CD14-positive monocyte (primary cell): Measurements from ENCODE around the gene HSPBAP1. TPM values are rescaled to one million over a fixed set of nuclear protein-coding genes. Genes with fewer than 3 reads are reported as not detected.

Experiments
- DNase-seq, 3 donors: peaks; one replicate each; pipeline ENCODE4 v3.0.0-alpha.2; 2011 to 2022
- H2AFZ ChIP-seq: 2 replicates; pipeline ENCODE4 v1.6.0; 2012; ENCODE audit warnings: mild to moderate bottlenecking, low read depth, low read length, inconsistent platforms; ENCODE audit not compliant: insufficient read depth, poor library complexity, severe bottlenecking
- H3K27ac ChIP-seq, 2 donors: 1 replicate in 1 of 2; 2 replicates in 1 of 2; pipeline ENCODE4 v1.5.1; 2012 to 2013; ENCODE audit warnings: low read length in 2 of 2, control low read depth in 1 of 2, inconsistent platforms in 1 of 2, low read depth in 1 of 2, mild to moderate bottlenecking in 1 of 2
- H3K27me3 ChIP-seq, 2 donors: one replicate each; pipeline versions ENCODE4 v1.6.0 to v1.6.1; 2011 to 2013; ENCODE audit warnings: low read length in 2 of 2; ENCODE audit not compliant: control insufficient read depth in 2 of 2, insufficient read depth in 2 of 2
- H3K36me3 ChIP-seq, 2 donors: replicated peaks in 1 of 2; 1 replicate in 1 of 2; 2 replicates in 1 of 2; pipeline versions ENCODE4 v1.5.1 to v1.6.1; 2012 to 2013; ENCODE audit warnings: low read length in 2 of 2, control low read depth in 1 of 2, inconsistent platforms in 1 of 2, mild to moderate bottlenecking in 1 of 2; ENCODE audit not compliant: insufficient read depth in 2 of 2, control insufficient read depth in 1 of 2
- H3K4me1 ChIP-seq, 2 donors: 1 replicate in 1 of 2; 2 replicates in 1 of 2; pipeline versions ENCODE4 v1.5.1 to v1.6.1; 2012 to 2013; ENCODE audit warnings: low read length in 2 of 2, control low read depth in 1 of 2, inconsistent platforms in 1 of 2, mild to moderate bottlenecking in 1 of 2, moderate library complexity in 1 of 2; ENCODE audit not compliant: insufficient read depth in 2 of 2, control insufficient read depth in 1 of 2
- H3K4me2 ChIP-seq: replicated peaks from 2 replicates; pipeline ENCODE3; 2012; ENCODE audit warnings: low read length, moderate library complexity, mild to moderate bottlenecking; ENCODE audit not compliant: poor library complexity, severe bottlenecking; ENCODE audit errors: extremely low read depth
- H3K4me3 ChIP-seq, 3 experiments: fragments of 200-600 bp in 1 of 3; sonication (generic) in 1 of 3; replicated peaks in 1 of 3; 1 replicate in 2 of 3; 2 replicates in 1 of 3; pipeline ENCODE4 v1.5.1; 2011 to 2013; ENCODE audit warnings: low read length in 3 of 3, mild to moderate bottlenecking in 3 of 3, control low read depth in 2 of 3, low read depth in 2 of 3, inconsistent platforms in 1 of 3, moderate library complexity in 1 of 3
- H3K79me2 ChIP-seq: 2 replicates; pipeline ENCODE4 v1.6.0; 2012; ENCODE audit warnings: mild to moderate bottlenecking, control low read depth, inconsistent platforms, low read length, moderate library complexity; ENCODE audit not compliant: insufficient read depth
- H3K9ac ChIP-seq: 2 replicates; pipeline ENCODE4 v1.6.0; 2017; ENCODE audit warnings: low read length, mild to moderate bottlenecking; ENCODE audit not compliant: insufficient read depth, poor library complexity, severe bottlenecking
- H3K9me3 ChIP-seq, 2 donors: replicated peaks in 1 of 2; 1 replicate in 1 of 2; 2 replicates in 1 of 2; pipeline versions ENCODE4 v1.5.1 to v1.6.1; 2012 to 2013; ENCODE audit warnings: low read length in 2 of 2, control low read depth in 1 of 2; ENCODE audit not compliant: control insufficient read depth in 1 of 2, insufficient read depth in 1 of 2
- H4K20me1 ChIP-seq: 2 replicates; pipeline ENCODE4 v1.6.0; 2012; ENCODE audit warnings: mild to moderate bottlenecking, low read length, control low read depth, moderate library complexity; ENCODE audit not compliant: insufficient read depth
- H3K27ac Mint-ChIP-seq, 7 donors: one replicate each; pipeline ENCODE4 v1.8.0; 2020; ENCODE audit warnings: mild to moderate bottlenecking in 7 of 7, mixed read lengths in 7 of 7, moderate library complexity in 6 of 7, inconsistent platforms in 2 of 7
- H3K27me3 Mint-ChIP-seq, 3 donors: one replicate each; pipeline ENCODE4 v1.8.0; 2021 to 2022; ENCODE audit warnings: low read depth in 3 of 3, mild to moderate bottlenecking in 3 of 3, mixed read lengths in 3 of 3, moderate library complexity in 3 of 3, inconsistent platforms in 1 of 3
- H3K36me3 Mint-ChIP-seq, 2 donors: one replicate each; pipeline ENCODE4 v1.8.0; 2020; ENCODE audit warnings: mixed read lengths in 2 of 2, inconsistent platforms in 1 of 2, mild to moderate bottlenecking in 1 of 2
- H3K4me1 Mint-ChIP-seq: one replicate; pipeline ENCODE4 v1.8.0; 2020; ENCODE audit warnings: mild to moderate bottlenecking, mixed read lengths
- H3K4me3 Mint-ChIP-seq, 2 donors: one replicate each; pipeline ENCODE4 v1.8.0; 2020; ENCODE audit warnings: mild to moderate bottlenecking in 2 of 2, mixed read lengths in 2 of 2, moderate library complexity in 1 of 2
- H3K9me3 Mint-ChIP-seq, 7 donors: one replicate each; pipeline ENCODE4 v1.8.0; 2020 to 2022; ENCODE audit warnings: mixed read lengths in 7 of 7, mild to moderate bottlenecking in 6 of 7, moderate library complexity in 6 of 7, inconsistent platforms in 2 of 7
- WGBS: methylation state at CpG from one replicate; pipeline ENCODE4 v1.1.5; 2013; ENCODE audit warnings: missing lambda C conversion rate; ENCODE audit not compliant: insufficient coverage; 5-methylcytosine and 5-hydroxymethylcytosine counted together
- intact Hi-C, 2 donors: fragments of 100-400 bp; cut with micrococcal nuclease; formaldehyde crosslinking; loops; one replicate each; pipeline versions ENCODE4 v1.15.0 to v1.15.1; 2023
- polyA plus RNA-seq, 3 donors: library from polyadenylated mRNA; depleted of rRNA in 1 of 3; unstranded in 2 of 3; stranded (reverse) in 1 of 3; fragments of 300-500 nt in 2 of 3; fragments of >200 nt in 1 of 3; fragmentation: Illumina TruSeq in 2 of 3; gene quantifications; 1 replicate in 2 of 3; 2 replicates in 1 of 3; pipeline ENCODE4 v1.2.3, GENCODE V29; 2012 to 2021
- TF ChIP-seq, protein P1 (sequence below): fragments of 200-600 bp; IDR thresholded peaks from one replicate; pipeline ENCODE4 v1.8.0; 2022; ENCODE audit warnings: antibody characterized with exemption, mild to moderate bottlenecking

HSPBAP1 gene
- polyA plus RNA-seq, 3 donors = 11.7 to 48.2 (median 11.9) TPM

DNA sequence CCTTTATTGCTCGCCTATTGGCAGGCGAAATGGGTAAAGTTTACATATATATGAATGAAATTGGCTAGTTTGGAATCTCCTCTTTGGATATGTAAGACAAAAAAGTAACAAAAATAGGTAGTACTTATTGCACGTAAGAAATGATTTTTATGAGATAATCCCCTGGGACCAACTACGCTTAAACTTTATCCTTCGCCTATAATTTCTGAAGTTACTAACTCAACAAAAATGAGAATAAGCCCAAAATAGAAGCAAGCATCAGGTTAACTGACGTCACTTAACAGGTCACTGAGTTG is 800 bp upstream of the HSPBAP1 start:
- peak overlapping the region; percentile 97 for H3K9ac ChIP-seq
- peaks cover 0 to 4% of the 10 kb centered on the region in 2 donors for H3K36me3 ChIP-seq
- peak overlapping the region; percentile 96 to 99 for H3K27ac ChIP-seq
- no peak for DNase-seq
- H3K27me3 Mint-ChIP-seq = no peaks in the 10 kb centered on the region
- no peak overlapping the region for H3K4me3 Mint-ChIP-seq
- H3K27ac Mint-ChIP-seq = peak overlapping the region; percentile 99 to 100 (median 99)
- intact Hi-C loops = loop anchor here (2.0 to 10.0 kb wide), 4 partner anchors 24 to 1940 kb away; partner anchors contain the start of gene UMPS (in 1 of the 2)
- peaks cover 21% of the 10 kb centered on the region for H4K20me1 ChIP-seq
- no peaks in the 10 kb centered on the region for H3K27me3 ChIP-seq
- H3K9me3 ChIP-seq = no peaks in the 10 kb centered on the region
- H3K79me2 ChIP-seq = peaks cover 93% of the 10 kb centered on the region
- no peak overlapping the region for H2AFZ ChIP-seq
- peaks cover 30% of the 10 kb centered on the region for H3K4me1 Mint-ChIP-seq
- H3K36me3 Mint-ChIP-seq = no peaks in the 10 kb centered on the region
- peak overlapping the region; percentile 85 to 96 (median 93) for H3K4me3 ChIP-seq
- H3K4me2 ChIP-seq = peak overlapping the region; percentile 92
- TF ChIP-seq, protein P1, sequence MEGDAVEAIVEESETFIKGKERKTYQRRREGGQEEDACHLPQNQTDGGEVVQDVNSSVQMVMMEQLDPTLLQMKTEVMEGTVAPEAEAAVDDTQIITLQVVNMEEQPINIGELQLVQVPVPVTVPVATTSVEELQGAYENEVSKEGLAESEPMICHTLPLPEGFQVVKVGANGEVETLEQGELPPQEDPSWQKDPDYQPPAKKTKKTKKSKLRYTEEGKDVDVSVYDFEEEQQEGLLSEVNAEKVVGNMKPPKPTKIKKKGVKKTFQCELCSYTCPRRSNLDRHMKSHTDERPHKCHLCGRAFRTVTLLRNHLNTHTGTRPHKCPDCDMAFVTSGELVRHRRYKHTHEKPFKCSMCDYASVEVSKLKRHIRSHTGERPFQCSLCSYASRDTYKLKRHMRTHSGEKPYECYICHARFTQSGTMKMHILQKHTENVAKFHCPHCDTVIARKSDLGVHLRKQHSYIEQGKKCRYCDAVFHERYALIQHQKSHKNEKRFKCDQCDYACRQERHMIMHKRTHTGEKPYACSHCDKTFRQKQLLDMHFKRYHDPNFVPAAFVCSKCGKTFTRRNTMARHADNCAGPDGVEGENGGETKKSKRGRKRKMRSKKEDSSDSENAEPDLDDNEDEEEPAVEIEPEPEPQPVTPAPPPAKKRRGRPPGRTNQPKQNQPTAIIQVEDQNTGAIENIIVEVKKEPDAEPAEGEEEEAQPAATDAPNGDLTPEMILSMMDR = no peak
- WGBS = 0% methylated on average over 3 of the region's 6 CpGs
- H3K9me3 Mint-ChIP-seq = peaks cover 0 to 2% (median 0%) of the 10 kb centered on the region in 7 donors
- H3K4me1 ChIP-seq = peaks cover 69 to 79% of the 10 kb centered on the region in 2 donors

DNA sequence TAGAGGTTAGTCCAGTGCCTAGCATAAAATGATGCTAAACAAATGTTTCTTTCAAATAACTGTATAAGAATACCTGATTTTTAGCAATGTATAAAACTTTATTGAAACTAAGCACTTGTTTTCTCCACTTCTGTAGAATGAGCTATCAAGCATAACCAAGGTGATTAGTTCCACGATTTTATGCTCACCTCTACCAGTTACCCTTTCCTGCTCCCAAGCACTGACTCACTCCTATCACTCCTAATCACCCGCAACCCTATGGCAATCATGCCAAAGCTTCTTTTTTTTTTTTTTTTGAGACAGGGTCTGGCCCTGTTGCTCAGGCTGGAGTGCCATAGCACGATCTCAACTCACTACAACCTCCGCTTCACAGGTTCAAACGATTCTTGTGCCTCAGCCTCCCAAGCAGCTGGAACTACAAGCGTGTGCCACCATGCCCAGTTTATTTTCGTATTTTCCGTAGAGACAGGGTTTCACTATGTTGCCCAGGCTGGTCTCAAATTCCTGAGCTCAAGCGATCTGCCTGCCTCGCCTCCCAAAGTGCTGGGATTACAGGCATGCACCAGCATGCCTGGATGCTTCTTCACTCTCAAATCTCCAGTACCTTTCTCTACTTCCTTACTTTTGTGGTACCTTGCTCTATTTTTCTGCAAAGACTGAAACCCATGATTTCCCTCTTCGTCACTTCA is 3.9 kb downstream of the HSPBAP1 start:
- DNase-seq = no peak
- Histone ChIP-seq H3K27me3 (no peaks in the 10 kb centered on the region), H2AFZ (no peak overlapping the region), H3K9ac (no peak overlapping the region), H3K79me2 (peaks cover 94% of the 10 kb centered on the region), H3K9me3 (no peaks in the 10 kb centered on the region), H4K20me1 (no peaks in the 10 kb centered on the region), H3K4me1 (peaks cover 53 to 67% of the 10 kb centered on the region in 2 donors), H3K27ac (peak overlapping the region in 1 of 2 donors; percentile 38), H3K36me3 (peaks cover 9 to 18% of the 10 kb centered on the region in 2 donors), H3K4me3 (peak overlapping the region in 1 of 3 experiments; percentile 11), H3K4me2 (peak overlapping the region; percentile 10)
- TF ChIP-seq, protein P1 = no peak
- Mint-ChIP-seq H3K9me3 (no peaks in the 10 kb centered on the region), H3K4me1 (peaks cover 22% of the 10 kb centered on the region), H3K4me3 (no peak overlapping the region), H3K27ac (no peak overlapping the region), H3K36me3 (peaks cover 12 to 14% of the 10 kb centered on the region in 2 donors), H3K27me3 (no peaks in the 10 kb centered on the region)
- WGBS = 79% methylated on average over 11 of the region's 11 CpGs
- intact Hi-C loops = loop anchor here (5.0 to 10.0 kb wide), 2 partner anchors 32 to 1945 kb away; partner anchors contain the start of gene UMPS (in 1 of the 2)
